BJ (cell line): ENCODE results near the gene IKZF2. TPM values are rescaled to one million over a fixed set of nuclear protein-coding genes. Genes with fewer than 3 reads are reported as not detected.

Experiments
- CTCF ChIA-PET: fragments of 350-600 bp; formaldehyde crosslinking; extraction: SDS; loops from one replicate; lab custom pipeline; 2021; ENCODE audit warnings: antibody characterized with exemption, inconsistent platforms; lab: Yijun Ruan, JAX
- POLR2A ChIA-PET: fragments of 300-600 bp; sonication (Branson Sonifier 250); formaldehyde crosslinking; extraction: SDS; loops from one replicate; lab custom pipeline; 2021; ENCODE audit warnings: antibody characterized with exemption; lab: Charles Lee
- DNase-seq: peaks from one replicate; pipeline ENCODE4 v3.0.0-alpha.2; 2011; ENCODE audit warnings: low read depth
- H3K27me3 ChIP-seq: 2 replicates; pipeline ENCODE4 v1.6.0; 2011; ENCODE audit warnings: low read length; ENCODE audit not compliant: control insufficient read depth, insufficient read depth
- H3K36me3 ChIP-seq: 2 replicates; pipeline ENCODE4 v1.5.1; 2011; ENCODE audit warnings: low read length; ENCODE audit not compliant: control insufficient read depth, insufficient read depth
- H3K4me3 ChIP-seq: 2 replicates; pipeline ENCODE4 v1.5.1; 2011; ENCODE audit warnings: low read depth, mild to moderate bottlenecking, control low read depth, low read length
- CTCF ChIP-seq: IDR thresholded peaks from 2 replicates; pipeline ENCODE4 v1.5.1; 2011; ENCODE audit warnings: low read depth, mild to moderate bottlenecking, control low read depth, inconsistent platforms, low read length, moderate library complexity; ENCODE audit not compliant: insufficient read depth
- polyA plus RNA-seq: library from polyadenylated mRNA; depleted of rRNA; stranded (reverse); fragments of >200 nt; gene quantifications from 2 replicates; pipeline ENCODE4 v1.2.3, GENCODE V29; 2011

Gene IKZF2
- polyA plus RNA-seq, 1 experiment, result 2.4 TPM

GRCh38 chr2:213187386-213187785 is 36.0 kb upstream of the IKZF2 start:
- H3K4me3 ChIP-seq, result no peak overlapping the region
- no peaks in the 10 kb centered on the region for H3K27me3 ChIP-seq
- CTCF ChIA-PET, result interaction anchor here (0.6 to 1.4 kb wide), 2 partner anchors 34 to 170 kb away, joined by 3 to 4 read pairs; no protein-coding TSS in a partner anchor
- no peak for TF ChIP-seq CTCF
- no peak for DNase-seq
- POLR2A ChIA-PET, result no interaction called here
- no peaks in the 10 kb centered on the region for H3K36me3 ChIP-seq

- H3K4me3 ChIP-seq, result no peak overlapping the region
- TF ChIP-seq CTCF, result no peak
- ChIA-PET POLR2A (no interaction called here), CTCF (no interaction called here)
- H3K36me3 ChIP-seq, result no peaks in the 10 kb centered on the region
- no peak for DNase-seq
- no peaks in the 10 kb centered on the region for H3K27me3 ChIP-seq
These were observed 33.9 kb upstream of the IKZF2 start for GRCh38 chr2:213185147-213185822.

- ChIA-PET POLR2A (no interaction called here), CTCF (no interaction called here)
- no peaks in the 10 kb centered on the region for H3K27me3 ChIP-seq
- no peak overlapping the region for H3K4me3 ChIP-seq
- no peak for TF ChIP-seq CTCF
- DNase-seq, result no peak
- H3K36me3 ChIP-seq, result no peaks in the 10 kb centered on the region
These were observed 30.3 kb upstream of the IKZF2 start for GRCh38 chr2:213181712-213182111.

- no peak for DNase-seq
- POLR2A ChIA-PET, result no interaction called here
- Histone ChIP-seq H3K4me3 (no peak overlapping the region), H3K36me3 (no peaks in the 10 kb centered on the region), H3K27me3 (no peaks in the 10 kb centered on the region)
- no peak for TF ChIP-seq CTCF
- CTCF ChIA-PET, result no interaction called here
These were observed 26.3 kb upstream of the IKZF2 start for GRCh38 chr2:213177679-213178078.

- H3K27me3 ChIP-seq, result no peaks in the 10 kb centered on the region
- peak; percentile 47 for DNase-seq
- TF ChIP-seq CTCF, result no peak
- H3K36me3 ChIP-seq, result no peaks in the 10 kb centered on the region
- POLR2A ChIA-PET, result interaction anchor here (0.6 kb wide), 1 partner anchor 31 kb away, joined by 6 read pairs; no protein-coding TSS in a partner anchor
- H3K4me3 ChIP-seq, result no peak overlapping the region
- CTCF ChIA-PET, result no interaction called here
These were observed 24.3 kb upstream of the IKZF2 start for GRCh38 chr2:213175673-213176247.
